GM12892 (cell line): ENCODE data around the gene TOP3B.

Experiments used
- POLR2A ChIP-seq: IDR thresholded peaks from 2 replicates; pipeline ENCODE4 v1.6.1; 2011; ENCODE audit warnings: low read depth, low read length, control low read depth
- TAF1 ChIP-seq: IDR thresholded peaks from 2 replicates; pipeline ENCODE4 v1.6.1; 2011; ENCODE audit warnings: low read depth, mild to moderate bottlenecking, control low read depth, low read length, borderline replicate concordance

DNA sequence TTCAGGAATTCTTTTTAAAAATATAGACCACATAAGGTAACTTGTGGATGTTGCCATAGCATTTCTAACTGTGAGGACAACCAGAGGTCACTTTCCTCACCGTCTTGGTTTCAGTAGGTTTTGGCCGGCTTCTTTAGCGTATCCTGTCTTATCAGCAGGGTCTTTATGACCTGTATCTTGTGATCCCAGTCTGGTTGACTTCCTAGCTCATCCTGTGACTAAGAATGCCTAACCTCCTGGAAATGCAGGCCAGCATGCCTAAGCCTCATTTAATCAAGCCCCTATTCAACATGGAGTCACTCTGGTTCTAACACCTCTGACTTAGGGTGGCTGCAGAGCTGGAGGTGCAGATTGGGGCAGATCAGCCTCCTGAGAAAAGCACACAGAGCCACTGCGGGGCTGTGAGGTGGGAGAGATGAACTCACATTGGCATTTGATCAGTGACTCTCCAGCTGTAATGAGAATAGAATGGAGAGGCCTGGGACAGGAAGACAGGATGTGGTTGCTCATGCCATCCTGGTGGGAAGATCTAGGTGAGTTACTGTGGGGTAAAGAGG, 41.1 kb upstream of the TOP3B start:
- no peak for TF ChIP-seq TAF1
- TF ChIP-seq POLR2A: no peak
